ENCODE results near the gene PHLDA1.

Gene PHLDA1

GRCh38 chr12:76032043-76032981 is 736 bp upstream of the PHLDA1 start:
- peak; percentile 80 for DNase-seq (ENCODE audit: low read depth, low spot score)
- in situ Hi-C loops (cut with HindIII; ENCODE audit: low sequenced_read_pairs): no loop called here
- no peak for TF ChIP-seq CTCF (IDR thresholded peaks at IDR 0.05; ENCODE audit: low read depth, low read length)

DNA sequence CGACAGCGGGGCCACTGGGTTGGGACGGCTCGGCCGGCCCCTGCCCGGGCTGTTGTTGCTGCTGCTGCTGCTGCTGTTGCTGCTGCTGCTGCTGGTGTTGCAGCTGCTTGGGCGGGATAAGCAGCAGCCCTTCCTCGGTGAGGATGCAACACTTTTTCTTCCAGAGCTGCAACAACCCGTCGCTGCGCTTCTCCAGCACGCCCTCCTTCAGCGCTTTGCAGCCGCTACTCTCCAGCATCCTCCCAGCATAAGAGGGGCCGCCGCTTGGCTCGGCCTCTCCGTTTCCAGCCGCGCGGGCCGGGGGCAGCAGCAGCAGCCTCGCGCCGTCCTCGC is 529 bp downstream of the PHLDA1 start:
- peak overlapping the region; percentile 98 for H3K4me3 ChIP-seq (ENCODE audit: low read depth, low read length)
- DNase-seq (ENCODE audit: low read depth, low spot score): no peak
- no peak for TF ChIP-seq CTCF (IDR thresholded peaks at IDR 0.05; ENCODE audit: low read depth, low read length)
- in situ Hi-C loops (cut with HindIII; ENCODE audit: low sequenced_read_pairs): no loop called here

More at GRCh38 chr12:76032043-76032981, 736 bp upstream of the PHLDA1 start:
- H3K4me3 ChIP-seq (ENCODE audit: low read depth, low read length): peak overlapping the region; percentile 98

DNA sequence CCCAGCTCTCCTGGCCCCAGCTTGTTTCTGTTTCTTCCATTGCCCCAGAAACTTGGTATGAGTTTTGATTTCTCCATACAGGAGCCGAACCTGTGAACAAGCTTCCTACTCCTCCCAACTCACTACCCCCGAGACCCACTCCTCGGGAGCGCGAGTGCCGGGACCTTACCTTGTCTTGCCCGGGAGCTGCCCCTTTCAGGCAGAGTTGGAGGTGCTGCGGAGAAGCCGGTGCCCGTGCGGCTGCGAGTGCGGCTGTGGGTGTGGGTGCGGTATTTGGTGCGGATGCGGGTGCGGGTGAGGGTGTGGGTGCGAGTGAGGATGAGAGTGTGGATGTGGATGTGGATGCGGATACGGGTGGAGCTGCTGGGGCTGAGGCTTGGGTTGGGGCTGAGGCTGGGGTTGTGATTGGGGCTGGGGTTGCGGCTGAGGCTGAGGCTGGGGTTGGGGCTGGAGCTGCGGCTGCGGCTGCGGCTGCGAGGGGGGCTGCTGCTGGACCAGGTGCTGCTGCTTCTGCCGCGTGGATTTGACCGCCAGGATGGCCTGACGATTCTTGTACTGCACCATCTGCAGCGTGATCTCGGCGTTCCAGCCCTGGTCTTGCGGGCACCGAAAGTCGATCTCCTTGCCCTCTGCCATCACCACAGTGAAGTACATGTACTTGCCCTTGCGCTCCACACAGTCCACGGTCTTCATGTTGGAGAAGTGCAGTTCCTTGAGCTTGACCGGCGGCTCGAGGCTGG is 1.1 kb downstream of the PHLDA1 start:
- peak overlapping the region; percentile 98 for H3K4me3 ChIP-seq (ENCODE audit: low read depth, low read length)
- TF ChIP-seq CTCF (IDR thresholded peaks at IDR 0.05; ENCODE audit: low read depth, low read length): no peak
- peak; percentile 33 for DNase-seq (ENCODE audit: low read depth, low spot score)
- in situ Hi-C loops (cut with HindIII; ENCODE audit: low sequenced_read_pairs): no loop called here

- peak; percentile 56 for DNase-seq (ENCODE audit: low read depth, low spot score)
- H3K4me3 ChIP-seq (ENCODE audit: low read depth, low read length): peak overlapping the region; percentile 98
- in situ Hi-C loops (cut with HindIII; ENCODE audit: low sequenced_read_pairs): no loop called here
- TF ChIP-seq CTCF (IDR thresholded peaks at IDR 0.05; ENCODE audit: low read depth, low read length): no peak
Observed at GRCh38 chr12:76029982-76030340, 1.6 kb downstream of the PHLDA1 start.

GRCh38 chr12:76028571-76029277 is 2.9 kb downstream of the PHLDA1 start:
- peak; percentile 42 for DNase-seq (ENCODE audit: low read depth, low spot score)
- no peak for TF ChIP-seq CTCF (IDR thresholded peaks at IDR 0.05; ENCODE audit: low read depth, low read length)
- in situ Hi-C loops (cut with HindIII; ENCODE audit: low sequenced_read_pairs): no loop called here
- peak overlapping the region; percentile 98 for H3K4me3 ChIP-seq (ENCODE audit: low read depth, low read length)

GRCh38 chr12:76026643-76027063 is 4.9 kb downstream of the PHLDA1 start:
- H3K4me3 ChIP-seq (ENCODE audit: low read depth, low read length): peak overlapping the region; percentile 98
- TF ChIP-seq CTCF (IDR thresholded peaks at IDR 0.05; ENCODE audit: low read depth, low read length): no peak
- DNase-seq (ENCODE audit: low read depth, low spot score): peak; percentile 73
- in situ Hi-C loops (cut with HindIII; ENCODE audit: low sequenced_read_pairs): no loop called here

Data from astrocyte of the spinal cord (primary cell).